HG03469 (cell line): Measurements from ENCODE around the gene DGKZ.

Experiments used
- ATAC-seq: cut with Tn5 transposase; IDR thresholded peaks from one replicate; pipeline ENCODE4 v1.9.1; 2021; ENCODE audit warnings: mild to moderate bottlenecking, moderate library complexity, moderate number of reproducible peaks; ENCODE audit not compliant: unreplicated experiment

The DGKZ gene

DNA sequence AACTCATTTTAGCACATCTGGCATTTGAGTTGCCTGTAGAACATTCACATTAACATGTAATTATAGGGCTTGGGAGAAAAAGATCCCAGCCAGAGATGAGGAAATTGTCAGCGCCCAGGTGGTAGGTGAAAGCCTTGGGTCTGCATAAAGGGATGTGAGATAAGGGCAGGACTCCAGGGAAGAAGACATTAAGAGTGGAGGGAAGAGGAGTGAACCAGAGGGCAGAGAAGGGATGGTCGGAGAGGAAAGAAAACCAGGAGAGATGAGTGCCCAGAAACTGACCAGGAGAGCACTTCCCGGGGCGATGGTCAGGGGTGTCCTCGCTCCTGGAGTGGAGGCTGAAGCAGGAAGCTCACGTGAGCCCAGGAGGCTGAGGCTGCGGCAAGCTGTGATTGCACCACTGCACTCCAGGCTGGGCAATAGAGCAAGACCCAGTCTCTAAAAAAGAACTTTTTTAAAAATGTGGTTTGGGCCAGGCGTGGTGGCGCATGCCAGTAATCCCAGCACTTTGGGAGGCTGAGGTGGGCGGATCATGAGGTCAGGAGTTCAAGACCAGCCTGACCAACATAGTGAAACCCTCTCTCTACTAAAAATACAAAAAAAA is 20.3 kb upstream of the DGKZ start:
- no peak for ATAC-seq

DNA sequence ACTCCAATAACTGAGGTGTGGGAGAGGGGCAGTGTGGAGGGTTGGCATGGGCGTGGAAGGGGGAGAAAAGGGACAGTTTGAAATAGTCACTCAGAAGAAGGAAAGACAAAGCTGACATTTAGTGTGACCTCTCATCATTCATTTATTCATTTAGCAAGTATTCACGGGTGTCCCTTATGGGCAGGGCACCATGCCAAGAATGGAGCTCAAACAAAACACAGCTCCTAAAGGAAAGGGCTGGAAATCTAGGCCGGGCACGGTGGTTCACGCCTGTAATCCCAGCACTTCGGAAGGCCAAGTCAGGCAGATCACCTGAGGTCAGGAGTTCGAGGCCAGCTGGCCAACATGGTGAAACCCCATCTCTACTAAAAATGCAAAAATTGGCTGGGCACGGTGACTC is 19.4 kb upstream of the DGKZ start:
- no peak for ATAC-seq

DNA sequence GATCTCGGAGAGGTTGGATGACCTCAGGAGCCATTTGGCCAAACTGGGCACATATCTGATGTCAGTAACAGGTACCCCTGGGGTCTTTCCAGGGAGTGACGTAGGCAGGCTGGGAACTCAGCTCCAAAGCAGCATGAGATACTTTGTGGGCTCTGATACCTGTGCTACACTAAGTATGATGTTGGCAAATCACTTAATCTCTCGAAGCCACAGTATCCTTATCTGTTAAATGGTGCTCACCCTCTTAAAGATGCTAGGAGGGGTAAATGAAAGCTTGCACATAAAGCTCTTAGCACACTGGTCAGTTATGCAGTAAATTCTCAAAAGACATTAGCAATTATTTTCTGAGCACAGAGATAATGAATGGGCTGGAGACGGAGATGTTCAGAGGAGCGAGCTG is 17.1 kb upstream of the DGKZ start:
- no peak for ATAC-seq

DNA sequence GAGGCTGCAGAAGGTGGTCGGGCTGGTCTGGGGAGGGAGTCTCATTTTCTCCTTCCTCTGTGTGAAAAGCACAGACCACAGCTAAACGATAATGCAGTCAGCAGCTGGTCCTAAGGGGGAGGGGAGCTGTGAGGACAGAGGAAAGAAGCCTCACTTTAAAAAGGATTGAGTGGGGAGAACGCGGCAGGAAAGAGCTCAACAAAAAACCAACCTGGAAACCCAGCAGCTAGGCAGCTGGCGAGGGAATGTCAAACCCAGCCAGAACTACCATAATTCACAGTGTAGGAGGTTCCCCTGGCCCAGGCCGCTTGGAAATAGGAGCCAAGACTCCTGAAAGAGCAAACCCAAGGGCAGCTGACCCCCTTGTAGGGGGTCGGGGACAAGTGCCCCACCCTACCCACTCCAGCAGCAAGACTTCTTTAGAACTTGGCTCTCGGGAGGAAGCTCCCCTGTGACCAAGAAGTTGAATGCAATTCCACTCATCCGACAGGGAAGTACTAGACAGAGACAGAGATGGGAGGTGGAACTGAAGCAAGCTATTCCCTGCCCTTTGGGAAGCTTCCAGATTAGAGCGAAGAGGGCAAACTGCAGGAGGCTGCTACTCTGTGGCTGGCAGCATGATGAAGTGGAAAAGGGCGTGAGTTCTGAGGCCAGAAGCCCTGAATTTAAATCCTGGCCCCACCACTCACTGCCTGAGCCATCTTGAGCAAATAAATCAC is 16.5 kb upstream of the DGKZ start:
- ATAC-seq, result no peak

DNA sequence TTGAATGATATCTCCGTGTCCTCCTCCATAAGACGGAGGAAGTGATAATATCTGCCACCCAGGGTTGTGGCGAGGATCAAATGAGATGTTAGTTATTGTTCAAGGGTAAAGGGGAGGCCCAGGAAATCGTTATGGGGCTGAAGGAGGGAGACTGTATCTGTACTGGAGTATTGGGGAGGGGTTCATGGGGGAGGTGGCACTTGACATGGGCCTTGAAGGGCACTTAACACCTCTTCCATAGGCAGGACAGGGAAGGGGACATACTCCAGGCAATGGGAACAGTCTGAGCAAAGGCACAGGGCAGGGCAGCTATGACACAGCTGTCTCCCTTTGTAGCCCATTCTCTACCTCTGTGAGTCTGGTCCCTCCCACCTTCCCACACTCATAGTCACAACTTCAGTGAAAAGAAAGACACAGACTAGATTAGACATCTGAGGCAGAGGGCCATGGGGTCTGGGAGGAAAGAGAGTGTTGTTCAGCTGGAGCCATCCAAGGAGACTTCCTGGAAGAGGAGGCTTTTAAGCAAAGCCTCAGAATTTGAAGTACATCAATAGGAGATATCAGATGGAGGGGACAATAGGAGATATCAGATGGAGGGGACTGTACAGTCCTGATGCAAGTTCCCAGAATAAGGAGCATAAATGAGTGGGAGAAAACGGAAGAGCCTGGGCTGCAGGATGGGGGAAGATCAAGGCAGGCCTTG is 15.8 kb upstream of the DGKZ start:
- no peak for ATAC-seq

DNA sequence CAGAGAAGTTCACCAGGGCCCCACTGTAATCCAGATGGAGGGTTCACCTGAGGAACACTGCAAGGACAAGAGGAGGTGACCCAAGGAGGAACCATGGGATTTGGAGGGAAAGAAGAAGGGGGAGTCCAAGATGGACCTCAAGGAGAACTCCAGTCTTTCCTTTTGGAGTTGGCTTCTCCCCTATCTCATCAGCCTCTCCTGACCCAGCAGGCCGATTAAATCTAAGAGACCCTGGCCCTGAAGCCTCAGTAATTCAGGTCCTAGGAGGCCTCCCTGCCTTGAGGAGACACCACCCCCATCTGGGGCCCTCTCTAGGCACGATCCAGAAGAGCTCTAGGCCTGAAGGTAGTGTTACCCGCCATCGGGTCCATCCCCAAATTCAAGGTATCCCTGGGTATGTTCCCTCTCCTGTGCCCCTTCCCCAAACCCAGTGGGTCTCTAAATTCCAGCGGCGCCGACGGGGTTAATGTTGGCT is 15.1 kb upstream of the DGKZ start:
- no peak for ATAC-seq

DNA sequence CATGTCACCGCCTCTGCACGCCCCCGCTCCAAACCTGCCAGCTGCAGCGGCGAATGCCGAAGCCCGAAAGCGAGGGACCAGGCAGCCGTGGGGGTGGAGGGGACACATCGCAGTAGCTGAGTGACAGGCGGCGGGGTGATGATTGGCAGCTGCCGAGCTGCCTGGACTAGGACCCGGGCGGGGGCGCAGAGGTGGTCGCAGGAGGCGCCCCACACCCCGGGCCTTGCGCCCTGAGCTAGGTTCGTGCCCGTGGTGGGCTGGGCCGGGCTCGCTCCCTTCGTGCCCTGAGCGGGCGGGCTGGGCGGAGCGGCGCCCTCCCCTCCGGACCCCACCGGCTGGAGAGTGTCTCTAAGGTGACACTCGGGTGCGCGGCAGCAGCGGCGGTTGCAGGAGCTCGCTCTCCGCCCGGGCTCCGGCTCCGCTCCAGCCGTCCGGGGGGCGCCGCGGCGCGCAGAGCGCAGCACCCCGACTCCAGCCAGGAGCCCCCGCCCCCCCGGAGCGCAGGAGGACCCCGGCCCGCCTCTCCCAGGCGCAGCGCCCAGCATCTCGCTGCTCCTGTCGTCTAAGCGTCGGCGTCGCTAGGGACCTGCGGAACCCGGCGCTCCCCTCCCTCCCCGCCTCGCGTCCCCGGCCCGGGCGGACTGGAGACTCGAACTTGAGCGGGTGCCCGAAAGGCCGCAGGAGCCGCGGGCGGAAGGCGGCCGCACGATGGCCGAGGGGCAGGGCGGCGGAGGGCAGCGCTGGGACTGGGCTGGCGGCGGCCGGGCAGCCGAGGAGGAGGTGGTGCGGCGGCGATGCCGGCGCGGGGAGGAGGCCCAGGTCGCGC is 14.5 kb upstream of the DGKZ start:
- no peak for ATAC-seq

DNA sequence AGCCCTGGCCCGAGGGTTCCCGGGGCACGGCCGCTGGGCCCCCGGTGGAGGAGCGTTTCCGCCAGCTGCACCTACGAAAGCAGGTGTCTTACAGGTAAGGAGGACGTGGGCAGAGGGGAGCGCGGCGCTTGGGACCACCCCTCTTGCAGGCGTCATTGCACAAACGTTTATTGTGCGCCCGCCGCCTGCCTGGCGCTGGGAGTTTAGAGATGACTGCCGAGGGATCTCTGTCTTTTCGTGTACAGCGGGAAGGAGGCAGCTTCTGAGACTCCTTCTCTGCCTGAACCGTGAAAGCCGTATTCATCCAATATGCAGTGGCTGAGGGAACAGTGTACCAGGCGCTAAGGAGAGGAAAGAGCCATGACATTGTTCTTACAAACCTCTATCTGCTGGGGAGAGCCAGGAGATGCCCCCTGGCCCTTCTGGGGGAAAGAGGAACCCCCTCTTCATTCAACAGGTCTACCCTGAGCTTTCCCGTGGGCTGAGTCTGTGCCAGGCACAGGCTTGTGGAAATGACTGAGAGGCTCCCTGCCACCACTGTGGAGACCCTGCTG is 13.8 kb upstream of the DGKZ start:
- ATAC-seq, result no peak

DNA sequence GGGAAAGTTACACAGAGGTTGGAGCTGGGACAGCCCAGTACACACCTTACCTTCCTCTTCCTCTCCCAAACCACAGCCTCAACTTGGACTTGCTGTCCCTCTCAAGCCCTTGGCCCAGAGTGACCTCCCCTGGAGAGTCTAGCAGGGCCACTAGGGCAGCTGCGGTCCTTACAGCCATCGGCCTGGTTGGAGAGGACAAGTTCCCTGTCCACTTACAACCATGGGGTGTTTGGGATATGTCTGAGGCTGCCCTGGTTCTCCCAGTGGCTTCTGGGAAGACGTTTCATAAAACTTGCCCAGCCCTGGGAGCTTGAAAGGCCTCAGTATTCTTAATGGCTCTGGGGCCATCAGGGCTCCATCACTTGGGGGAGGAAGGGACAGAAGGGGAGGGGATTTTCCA is 13.1 kb upstream of the DGKZ start:
- ATAC-seq, result no peak

DNA sequence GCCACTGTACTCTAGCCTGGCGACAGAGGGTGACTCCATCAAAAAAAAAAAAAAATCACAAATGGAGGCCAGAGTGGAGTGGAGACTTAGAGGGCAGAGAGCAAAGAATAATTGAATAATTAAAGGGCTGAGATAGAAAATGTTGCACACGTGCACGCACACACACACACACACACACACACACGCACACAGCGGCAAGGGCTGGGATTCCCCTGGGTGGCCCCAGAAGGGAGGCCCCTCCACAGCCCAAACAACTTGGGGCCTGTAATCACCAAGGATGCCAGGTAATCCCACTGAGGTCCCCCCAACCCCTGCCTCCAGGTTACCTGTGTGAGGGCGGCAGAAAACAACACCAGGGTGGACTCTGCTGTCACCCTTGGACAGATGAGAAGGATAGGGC is 12.0 kb upstream of the DGKZ start:
- ATAC-seq, result no peak

DNA sequence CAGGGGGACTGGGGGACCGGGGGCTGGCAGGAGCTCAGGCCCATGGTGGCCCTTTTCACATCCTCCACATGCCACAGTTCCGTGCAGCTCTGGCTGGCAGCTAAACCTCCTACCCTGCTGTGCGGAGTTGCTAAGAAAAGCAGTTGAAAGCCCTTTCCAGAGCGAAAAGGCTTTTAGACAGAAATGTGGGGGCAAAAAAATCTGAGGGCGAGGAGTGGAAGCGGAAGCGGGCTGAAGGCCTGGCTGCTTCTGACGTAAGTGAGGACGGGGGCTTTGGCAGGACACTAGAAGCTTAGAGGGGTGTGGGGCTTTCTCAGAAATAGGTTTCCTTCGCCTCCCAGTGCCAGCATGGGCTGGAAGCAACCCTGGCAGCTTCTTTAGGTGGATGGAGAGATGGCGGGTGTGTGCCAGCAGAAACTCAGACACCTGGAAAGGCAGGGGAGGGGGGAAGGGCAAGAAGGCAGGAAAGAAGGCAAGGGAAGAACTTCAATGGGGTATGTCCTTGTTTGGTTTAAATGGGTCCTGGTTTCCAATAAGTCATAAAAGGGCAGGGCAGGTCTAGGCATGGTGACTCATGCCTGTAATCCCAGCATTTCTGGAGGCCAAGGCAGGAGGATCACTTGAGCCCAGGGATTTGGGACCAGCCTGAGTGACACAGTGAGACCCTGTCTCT is 11.2 kb upstream of the DGKZ start:
- no peak for ATAC-seq

DNA sequence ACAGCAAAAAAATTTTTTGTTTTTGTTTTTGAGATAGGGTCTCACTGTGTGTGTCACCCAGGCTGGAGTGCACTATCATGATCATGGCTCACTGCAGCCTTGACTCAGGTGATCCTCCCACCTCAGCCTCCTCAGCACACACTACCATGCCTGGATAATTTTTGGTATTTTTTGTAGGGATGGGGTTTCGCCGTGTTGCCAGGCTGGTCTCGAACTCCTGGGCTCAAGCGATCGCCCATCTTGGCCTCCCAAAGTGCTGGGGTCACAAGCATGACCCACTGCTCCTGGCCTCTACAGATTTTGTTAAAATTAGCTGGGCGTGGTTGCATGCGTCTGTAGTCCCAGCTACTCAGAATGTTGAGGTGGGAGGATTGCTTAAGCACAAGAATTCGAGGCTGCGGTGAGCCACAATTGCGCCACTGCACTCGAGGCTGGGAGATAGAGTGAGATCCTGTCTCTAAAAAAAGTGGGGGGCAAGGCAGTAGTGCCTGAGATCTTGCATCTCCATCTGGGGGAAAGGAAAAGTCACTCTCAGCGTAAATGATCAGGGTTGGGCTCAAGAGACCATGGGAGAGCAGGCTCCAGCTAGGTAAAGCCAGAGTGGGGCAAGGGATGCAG is 10.6 kb upstream of the DGKZ start:
- ATAC-seq, result no peak

DNA sequence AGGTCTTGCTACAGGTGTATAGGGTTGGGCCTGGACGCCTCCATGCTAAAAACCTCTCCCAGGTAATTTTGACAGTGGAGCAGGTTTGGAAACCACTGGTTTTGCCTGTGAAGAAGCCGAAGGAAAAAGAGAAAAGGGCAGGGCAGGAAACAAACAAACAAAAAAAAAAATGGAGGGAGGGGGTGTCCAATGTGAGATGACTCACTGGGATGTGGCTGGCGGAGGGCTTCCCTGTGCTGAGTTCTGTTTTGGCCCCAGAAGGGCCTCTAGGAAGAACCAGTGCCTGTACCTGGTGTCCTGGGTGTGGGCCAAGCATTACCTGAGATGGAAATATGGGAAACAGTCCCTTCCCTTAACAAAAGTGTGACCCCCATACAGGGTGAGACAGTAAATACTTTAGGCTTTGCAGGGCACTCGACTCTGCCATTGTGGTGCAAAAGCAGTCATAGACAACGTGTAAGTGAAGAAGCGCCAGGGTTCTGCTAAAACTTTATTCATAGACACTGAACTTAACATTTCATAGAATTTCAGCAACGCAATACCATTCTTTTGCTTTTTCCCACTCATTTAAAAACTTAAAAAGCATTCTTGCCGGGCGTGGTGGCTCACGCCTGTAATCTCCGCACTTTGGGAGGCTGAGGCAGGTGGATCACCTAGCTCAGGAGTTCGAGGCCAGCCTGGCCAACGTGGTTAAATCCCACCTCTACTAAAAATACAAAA is 9.5 kb upstream of the DGKZ start:
- ATAC-seq, result no peak

DNA sequence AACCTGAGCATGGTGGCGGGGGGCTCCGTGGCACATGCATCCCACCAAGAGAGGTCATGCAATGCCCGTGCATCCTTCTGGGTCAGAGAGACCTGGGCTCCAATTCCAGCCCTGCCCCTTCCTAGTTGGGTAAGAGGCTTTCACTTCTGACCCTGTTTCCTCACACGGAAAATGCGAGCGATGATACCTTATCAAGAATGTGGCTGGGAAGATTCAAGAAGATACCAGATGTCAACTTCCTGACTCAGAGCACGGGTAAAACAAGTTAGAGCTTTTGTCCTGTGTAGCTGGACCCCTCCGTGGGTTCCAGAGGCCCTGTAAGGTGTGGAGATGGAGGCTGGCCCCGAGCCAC is 8.7 kb upstream of the DGKZ start:
- no peak for ATAC-seq

DNA sequence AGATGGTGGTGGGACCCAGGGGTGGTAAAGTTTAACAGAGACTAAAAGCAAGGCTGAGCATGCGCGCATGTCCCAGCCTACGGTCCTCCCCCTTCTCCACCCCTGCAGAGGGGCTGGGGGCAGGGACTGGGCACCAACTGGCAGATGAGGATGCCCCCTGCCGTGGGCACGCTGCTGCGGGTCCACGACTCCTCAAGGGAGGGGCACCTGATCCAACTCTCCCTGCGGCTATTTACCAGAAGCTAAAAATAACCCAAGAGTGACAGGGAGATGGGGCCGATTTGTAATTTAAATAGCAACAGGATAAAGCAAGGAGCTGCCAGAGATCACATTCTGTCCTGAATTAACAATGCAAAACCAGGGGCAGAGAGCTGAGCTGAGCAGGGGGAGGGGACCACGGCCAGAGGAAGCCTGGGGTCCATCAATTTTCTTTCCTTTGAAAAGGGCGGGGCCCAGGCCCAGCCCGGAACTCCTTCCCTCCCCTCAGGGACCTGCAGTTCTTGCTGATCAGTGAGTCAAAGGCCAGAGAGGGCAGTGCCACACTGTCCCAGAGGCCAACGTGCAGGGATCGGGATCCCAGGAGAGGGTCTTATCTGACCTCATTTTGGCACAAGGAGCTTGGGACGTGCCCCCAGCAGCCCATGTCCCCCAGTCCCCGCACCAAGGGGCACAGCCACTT is 8.1 kb upstream of the DGKZ start:
- no peak for ATAC-seq

DNA sequence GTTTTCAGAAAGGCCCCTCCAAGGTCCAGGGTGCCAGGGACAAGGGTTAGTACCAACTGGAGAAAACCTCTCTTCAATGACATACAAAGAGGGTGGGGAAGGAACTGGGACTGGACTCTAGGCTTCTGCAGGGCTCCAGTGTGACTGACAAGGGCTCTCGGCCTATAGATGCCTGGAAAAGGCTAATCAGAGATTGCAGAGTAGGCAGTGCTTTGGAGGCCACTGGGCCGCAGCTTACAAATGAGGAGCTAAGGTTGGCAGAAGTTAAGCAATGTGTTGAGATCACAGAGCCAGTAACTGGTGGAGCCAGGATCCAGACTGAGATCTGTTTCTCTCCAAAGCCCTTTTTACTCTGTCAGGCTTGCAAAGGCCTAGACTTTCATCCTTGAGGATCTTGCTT is 7.4 kb upstream of the DGKZ start:
- no peak for ATAC-seq

DNA sequence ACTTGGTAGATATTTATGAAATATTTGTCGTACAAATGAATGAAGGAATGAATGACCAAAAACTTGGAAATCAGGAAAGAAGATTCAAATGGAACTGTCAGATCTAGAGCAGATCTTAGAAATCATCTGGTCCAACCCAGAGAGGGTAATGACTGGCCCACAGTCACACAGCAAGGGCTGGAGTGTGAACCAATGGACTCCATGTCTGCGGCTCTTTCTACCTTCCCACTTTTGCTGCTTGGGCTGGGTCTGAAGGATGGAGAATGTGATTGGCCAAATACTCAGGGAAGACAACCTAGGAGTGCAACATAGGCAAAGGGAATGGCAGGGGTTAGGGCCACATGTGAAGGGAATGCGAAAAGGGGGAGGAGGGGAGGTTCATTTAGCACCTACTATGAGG is 5.8 kb upstream of the DGKZ start:
- ATAC-seq, result no peak

DNA sequence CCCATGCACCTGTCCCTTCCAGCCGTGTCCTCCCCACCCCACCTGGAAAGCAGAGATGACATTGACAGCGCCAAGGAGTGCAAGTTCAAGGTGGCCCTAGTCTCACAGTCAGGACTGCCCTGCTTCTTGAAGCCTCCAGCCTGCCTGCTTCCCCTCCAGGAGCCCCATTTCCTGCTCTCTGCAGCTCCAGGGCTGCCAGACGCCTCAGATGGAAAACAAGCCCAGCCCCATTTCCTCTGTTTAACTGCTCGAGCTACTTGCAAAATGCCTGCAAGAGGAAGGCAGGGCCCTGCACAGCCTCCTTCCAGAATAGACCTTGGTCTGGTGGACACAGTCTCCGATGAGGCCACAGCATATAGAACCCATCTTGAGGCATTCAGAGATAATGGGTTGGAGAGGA is 5.0 kb upstream of the DGKZ start:
- ATAC-seq, result no peak

DNA sequence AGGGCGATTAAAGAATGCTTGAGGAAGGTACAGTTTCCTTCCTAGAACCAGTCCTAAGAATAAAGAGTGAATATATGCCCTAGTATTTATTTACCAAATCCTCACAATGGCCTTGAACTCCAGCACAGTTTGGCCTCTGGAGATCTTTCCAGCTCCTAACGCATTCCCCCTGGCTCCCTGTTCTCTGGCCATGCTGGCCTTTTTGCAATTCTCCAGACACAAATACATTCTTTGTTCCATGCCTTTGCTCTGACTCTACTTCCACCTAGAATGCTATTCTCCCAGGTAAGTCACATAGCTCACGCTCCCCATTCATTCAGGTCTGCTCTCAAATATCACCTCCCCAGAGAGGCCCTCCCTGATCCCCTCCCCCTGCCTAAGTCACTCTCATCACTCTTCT is 3.7 kb upstream of the DGKZ start:
- ATAC-seq, result no peak
